HL-60 (cell line): Measurements from ENCODE around the gene MDM4.

Experiments
- CTCF ChIP-seq: IDR thresholded peaks from one replicate; pipeline ENCODE4 v1.5.1; 2011; ENCODE audit warnings: low read length, control low read depth, inconsistent platforms; ENCODE audit not compliant: insufficient read depth
- POLR2AphosphoS5 ChIP-seq: IDR thresholded peaks from 2 replicates; pipeline ENCODE4 v1.6.1; 2012; ENCODE audit warnings: low read depth
- REST ChIP-seq: IDR thresholded peaks from 2 replicates; pipeline ENCODE4 v1.6.1; 2012; ENCODE audit warnings: low read depth; ENCODE audit not compliant: insufficient replicate concordance
- SPI1 ChIP-seq: IDR thresholded peaks from 2 replicates; pipeline ENCODE4 v1.6.1; 2012; ENCODE audit warnings: low read depth, mild to moderate bottlenecking, borderline replicate concordance

- TF ChIP-seq POLR2AphosphoS5: no peak
- TF ChIP-seq REST: no peak
- no peak for TF ChIP-seq CTCF
- no peak for TF ChIP-seq SPI1
Measured at GRCh38 chr1:204503913-204504519, 12.2 kb upstream of the MDM4 start.
